GM12874 (cell line): ENCODE measurements around the gene KDM4C.

Experiments
- TF ChIP-seq, protein P1 (sequence below): IDR thresholded peaks from 2 replicates; pipeline ENCODE4 v1.5.1; 2011; ENCODE audit warnings: low read depth, mild to moderate bottlenecking, control low read depth, low read length, moderate library complexity; ENCODE audit not compliant: insufficient read depth

The KDM4C gene

DNA sequence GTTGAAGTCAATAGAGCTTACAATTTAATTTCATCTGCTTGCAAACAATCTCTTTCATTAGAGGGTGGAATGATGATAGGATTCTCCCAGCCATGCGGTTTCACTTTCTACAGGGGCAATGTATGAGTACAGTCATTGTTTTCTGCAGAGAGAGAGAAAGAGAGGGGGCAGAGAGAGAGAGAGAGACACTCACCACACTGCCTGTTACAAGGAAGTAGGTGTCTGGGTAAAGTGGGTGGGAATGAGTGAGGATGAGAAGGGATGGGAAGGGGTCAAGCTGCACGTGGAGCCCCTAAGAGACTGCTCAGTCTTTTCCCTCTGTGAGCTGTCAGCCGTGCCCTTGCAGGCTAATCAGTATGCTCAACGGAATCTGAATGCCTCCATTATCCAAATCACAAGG lies 454.3 kb downstream of the KDM4C start:
- TF ChIP-seq, protein P1, sequence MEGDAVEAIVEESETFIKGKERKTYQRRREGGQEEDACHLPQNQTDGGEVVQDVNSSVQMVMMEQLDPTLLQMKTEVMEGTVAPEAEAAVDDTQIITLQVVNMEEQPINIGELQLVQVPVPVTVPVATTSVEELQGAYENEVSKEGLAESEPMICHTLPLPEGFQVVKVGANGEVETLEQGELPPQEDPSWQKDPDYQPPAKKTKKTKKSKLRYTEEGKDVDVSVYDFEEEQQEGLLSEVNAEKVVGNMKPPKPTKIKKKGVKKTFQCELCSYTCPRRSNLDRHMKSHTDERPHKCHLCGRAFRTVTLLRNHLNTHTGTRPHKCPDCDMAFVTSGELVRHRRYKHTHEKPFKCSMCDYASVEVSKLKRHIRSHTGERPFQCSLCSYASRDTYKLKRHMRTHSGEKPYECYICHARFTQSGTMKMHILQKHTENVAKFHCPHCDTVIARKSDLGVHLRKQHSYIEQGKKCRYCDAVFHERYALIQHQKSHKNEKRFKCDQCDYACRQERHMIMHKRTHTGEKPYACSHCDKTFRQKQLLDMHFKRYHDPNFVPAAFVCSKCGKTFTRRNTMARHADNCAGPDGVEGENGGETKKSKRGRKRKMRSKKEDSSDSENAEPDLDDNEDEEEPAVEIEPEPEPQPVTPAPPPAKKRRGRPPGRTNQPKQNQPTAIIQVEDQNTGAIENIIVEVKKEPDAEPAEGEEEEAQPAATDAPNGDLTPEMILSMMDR = no peak

DNA sequence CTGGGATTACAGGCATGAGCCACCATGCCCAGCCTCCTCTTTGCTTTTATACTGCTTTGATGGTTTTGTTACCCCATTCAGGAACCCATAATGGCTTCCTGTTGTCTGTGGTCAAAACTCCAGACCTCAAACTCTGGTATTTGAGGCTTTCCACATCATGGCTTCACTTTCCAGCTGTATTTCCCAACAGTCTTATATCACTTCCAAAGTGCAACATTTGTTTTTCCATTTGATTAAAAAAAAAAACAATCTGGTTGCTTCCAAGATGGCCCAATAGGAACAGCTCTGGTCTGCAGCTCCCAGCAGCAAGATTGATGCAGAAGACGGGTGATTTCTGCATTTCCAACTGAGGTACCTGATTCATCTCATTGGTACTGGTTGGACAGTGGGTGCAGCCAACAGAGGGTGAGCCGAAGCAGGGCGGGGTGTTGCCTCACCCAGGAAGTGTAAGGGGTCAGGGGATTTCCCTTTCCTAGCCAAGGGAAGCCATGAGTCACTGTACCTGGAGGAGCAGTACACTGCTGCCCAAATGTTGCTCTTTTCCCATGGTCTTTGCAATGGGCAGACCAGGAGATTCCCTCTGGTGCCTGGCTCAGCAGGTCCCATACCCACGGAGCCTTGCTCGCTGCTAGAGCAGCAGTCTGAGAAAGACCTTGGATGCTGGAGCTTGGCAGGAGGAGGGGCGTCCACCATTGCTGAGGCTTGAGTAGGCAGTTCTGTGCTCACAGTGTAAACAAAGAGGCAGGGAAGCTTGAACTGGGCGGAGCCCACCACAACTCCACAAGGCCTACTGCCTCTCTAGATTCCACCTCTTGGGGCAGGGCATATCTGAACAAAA lies 458.4 kb downstream of the KDM4C start:
- TF ChIP-seq, protein P1 = no peak

DNA sequence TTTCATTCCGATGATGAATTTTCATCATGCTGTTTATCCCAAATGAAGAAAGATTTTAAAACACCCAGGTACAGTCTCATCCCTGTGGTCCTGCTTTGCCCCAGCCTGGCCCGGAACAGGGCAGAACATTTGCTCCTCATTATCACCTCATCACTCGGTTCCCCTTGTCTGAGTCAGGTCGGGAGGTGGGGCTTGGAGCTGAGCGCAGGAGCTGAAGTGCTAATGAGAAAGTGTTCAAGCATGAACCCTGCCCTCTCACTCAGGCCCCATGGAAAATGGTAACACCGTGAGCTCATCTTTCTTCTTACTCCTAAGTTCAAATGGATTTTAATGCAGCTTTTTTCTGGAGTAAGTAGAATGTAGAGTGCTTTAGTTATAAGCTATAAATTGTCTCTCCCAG lies 466.2 kb downstream of the KDM4C start:
- TF ChIP-seq, protein P1 = no peak
